Kidney (tissue), 14 donors: ENCODE results near the gene CAV1. TPM values are rescaled to one million over a fixed set of nuclear protein-coding genes. Genes with fewer than 3 reads are reported as not detected.

Experiments
- DNase-seq, 5 donors: peaks; one replicate each; pipeline ENCODE4 v3.0.0-alpha.2; 2013 to 2020
- FAIRE-seq: peaks from 2 replicates; lab custom pipeline; 2012; peaks lifted over from hg19 to GRCh38; lab: Jason Lieb, UNC
- H3K27ac ChIP-seq, 2 donors: one replicate each; pipeline ENCODE4 v1.7.0; 2013; ENCODE audit warnings: low read depth in 2 of 2, low read length in 2 of 2, inconsistent platforms in 1 of 2
- H3K27me3 ChIP-seq: one replicate; pipeline ENCODE4 v1.7.1; 2013; ENCODE audit warnings: low read length, inconsistent platforms; ENCODE audit not compliant: control insufficient read depth, insufficient read depth
- H3K36me3 ChIP-seq, 3 donors: one replicate each; pipeline versions ENCODE4 v1.7.0 to v1.7.1; 2013; ENCODE audit warnings: low read length in 3 of 3, control low read depth in 1 of 3, inconsistent platforms in 1 of 3; ENCODE audit not compliant: insufficient read depth in 3 of 3, control insufficient read depth in 2 of 3
- H3K4me1 ChIP-seq, 3 donors: one replicate each; pipeline versions ENCODE4 v1.7.0 to v1.7.1; 2013; ENCODE audit warnings: low read length in 3 of 3, inconsistent platforms in 1 of 3, low read depth in 1 of 3; ENCODE audit not compliant: control insufficient read depth in 2 of 3, insufficient read depth in 2 of 3
- H3K4me3 ChIP-seq, 3 donors: one replicate each; pipeline versions ENCODE4 v1.7.0 to v1.8.1; 2013; ENCODE audit warnings: low read length in 3 of 3, control low read depth in 1 of 3, inconsistent platforms in 1 of 3
- H3K9ac ChIP-seq, 3 donors: one replicate each; pipeline versions ENCODE4 v1.7.0 to v1.7.1; 2013; ENCODE audit warnings: low read length in 3 of 3, control low read depth in 1 of 3, inconsistent platforms in 1 of 3
- H3K9me3 ChIP-seq, 3 donors: one replicate each; pipeline versions ENCODE4 v1.7.0 to v1.7.1; 2013; ENCODE audit warnings: low read length in 3 of 3, control low read depth in 1 of 3, inconsistent platforms in 1 of 3; ENCODE audit not compliant: control insufficient read depth in 2 of 3, insufficient read depth in 1 of 3
- CTCF ChIP-seq: IDR thresholded peaks from 3 replicates; pipeline ENCODE4 v1.5.1; 2012; ENCODE audit warnings: mild to moderate bottlenecking, moderate library complexity, borderline replicate concordance; ENCODE audit not compliant: insufficient read depth; ENCODE audit errors: extremely low read depth
- intact Hi-C: fragments of 100-400 bp; cut with DNase I; formaldehyde crosslinking; loops from one replicate; pipeline ENCODE4 v1.11.1; 2022
- polyA plus RNA-seq: library from polyadenylated mRNA; stranded (reverse); fragments of 350-450 nt; fragmentation: Illumina TruSeq; extraction: RNeasy Lipid Tissue Mini Kit (QIAGEN cat#74804); gene quantifications from one replicate; pipeline ENCODE4 v1.2.3, GENCODE V29; 2014; ENCODE audit warnings: low read depth, low replicate concordance; ENCODE audit not compliant: insufficient read depth
- total RNA-seq: library from RNA; stranded (reverse); fragmentation: NEBNext Ultra II Directional; extraction: Animal tissue kit (Norgen Biotek cat#: 25700); gene quantifications from one replicate; pipeline ENCODE4 v1.2.1, GENCODE V29; 2021
- donor health status: control.
- donor health status: control.
- donor health status: control.
- donor health status: control.
- donor health status: control.
- donor health status: DM: yes; HTN: yes; CAD: no.
- donor health status: Normal renal cell carcinoma (clear cell type).

Gene CAV1
- total and polyA plus RNA-seq, 2 donors from 2014 or later = 15.7 to 67.2 TPM

GRCh38 chr7:116588641-116589594 lies 64.1 kb downstream of the CAV1 start:
- no peak overlapping the region for H3K4me3 ChIP-seq
- H3K27ac ChIP-seq = no peak overlapping the region
- peaks cover 0 to 10% (median 2%) of the 10 kb centered on the region in 3 donors for H3K4me1 ChIP-seq
- FAIRE-seq (peak; percentile 89), DNase-seq (peak in 2 of 5 donors; percentile 69 to 79)
- H3K36me3 ChIP-seq = no peaks in the 10 kb centered on the region
- H3K27me3 ChIP-seq = no peaks in the 10 kb centered on the region
- H3K9me3 ChIP-seq = no peaks in the 10 kb centered on the region
- TF ChIP-seq CTCF = peak; percentile 68
- H3K9ac ChIP-seq = no peak overlapping the region
- intact Hi-C loops = loop anchor here (5.0 kb wide), 1 partner anchor 332 kb away; no protein-coding TSS in a partner anchor

GRCh38 chr7:116591202-116592040 lies 66.6 kb downstream of the CAV1 start:
- H3K4me3 ChIP-seq = peak overlapping the region in 2 of 3 donors; percentile 21 to 65
- intact Hi-C loops = loop anchor here (10.0 kb wide), 1 partner anchor 223 kb away; no protein-coding TSS in a partner anchor
- H3K4me1 ChIP-seq = peaks cover 0 to 10% (median 2%) of the 10 kb centered on the region in 3 donors
- no peak overlapping the region for H3K27ac ChIP-seq
- FAIRE-seq (peak; percentile 32), DNase-seq (peak in 2 of 5 donors; percentile 25)
- peak overlapping the region in 1 of 3 donors; percentile 38 for H3K9ac ChIP-seq
- H3K36me3 ChIP-seq = no peaks in the 10 kb centered on the region
- no peaks in the 10 kb centered on the region for H3K9me3 ChIP-seq
- peak; percentile 35 for TF ChIP-seq CTCF
- H3K27me3 ChIP-seq = no peaks in the 10 kb centered on the region

GRCh38 chr7:116592041-116592355 lies 67.2 kb downstream of the CAV1 start:
- DNase-seq (no peak), FAIRE-seq (no peak)
- Histone ChIP-seq H3K27ac (peak overlapping the region in 1 of 2 donors; percentile 37), H3K9me3 (no peaks in the 10 kb centered on the region), H3K36me3 (no peaks in the 10 kb centered on the region), H3K4me1 (peaks cover 0 to 10% (median 2%) of the 10 kb centered on the region in 3 donors), H3K9ac (no peak overlapping the region), H3K27me3 (no peaks in the 10 kb centered on the region), H3K4me3 (peak overlapping the region in 2 of 3 donors; percentile 21 to 42)
- intact Hi-C loops = loop anchor here (10.0 kb wide), 1 partner anchor 223 kb away; no protein-coding TSS in a partner anchor
- TF ChIP-seq CTCF = no peak
